PC-3 (cell line): ENCODE results near the gene SETBP1. TPM values are rescaled to one million over a fixed set of nuclear protein-coding genes. Genes with fewer than 3 reads are reported as not detected.

Source experiments
- ATAC-seq: fragments of 200-7000 bp; cut with Tn5 transposase; 2 replicates; pipeline ENCODE4 v1.9.1; 2020; ENCODE audit warnings: mild to moderate bottlenecking, moderate library complexity
- BruUV-seq: library from RNA; stranded (reverse); fragments of 400-500 nt; replicated peaks from 2 replicates; lab custom pipeline; 2021; lab: Mats Ljungman, UMichigan
- CTCF ChIA-PET: fragments of 300-600 bp; sonication (Branson Sonifier 250); formaldehyde crosslinking; loops from one replicate; lab custom pipeline; 2022; ENCODE audit warnings: antibody characterized with exemption; lab: Charles Lee
- POLR2A ChIA-PET: fragments of 300-600 bp; sonication (Branson Sonifier 250); formaldehyde crosslinking; loops from one replicate; lab custom pipeline; 2022; ENCODE audit warnings: antibody characterized with exemption; ENCODE audit not compliant: unreplicated experiment; lab: Charles Lee
- DNase-seq: peaks from one replicate; pipeline ENCODE4 v3.0.0-alpha.2; 2015
- H2AFZ ChIP-seq: fragments of 300-600 bp; sonication (generic); 2 replicates; pipeline ENCODE4 v1.6.0; 2016; ENCODE audit warnings: antibody characterized with exemption, low read length
- H3F3A ChIP-seq: fragments of 300-600 bp; sonication (generic); one replicate; pipeline ENCODE4 v1.6.0; 2017; ENCODE audit warnings: antibody characterized with exemption, low read length, control low read depth, mild to moderate bottlenecking; ENCODE audit not compliant: unreplicated experiment
- H3K27ac ChIP-seq: fragments of 300-600 bp; sonication (generic); 2 replicates; pipeline ENCODE4 v1.5.1; 2016; ENCODE audit warnings: mild to moderate bottlenecking, low read length
- H3K27me3 ChIP-seq: fragments of 300-600 bp; sonication (generic); 2 replicates; pipeline ENCODE4 v1.6.1; 2016; ENCODE audit warnings: low read length, mixed read lengths
- H3K36me3 ChIP-seq: fragments of 300-600 bp; sonication (generic); 2 replicates; pipeline ENCODE4 v1.6.1; 2016; ENCODE audit warnings: low read depth, mixed run types, low read length, mixed read lengths
- H3K4me1 ChIP-seq: fragments of 300-600 bp; sonication (generic); 2 replicates; pipeline ENCODE4 v1.5.1; 2016; ENCODE audit warnings: low read length; ENCODE audit not compliant: insufficient read depth
- H3K4me2 ChIP-seq: fragments of 300-600 bp; sonication (generic); 2 replicates; pipeline ENCODE4 v1.6.0; 2016; ENCODE audit warnings: low read length
- H3K4me3 ChIP-seq: fragments of 300-600 bp; sonication (generic); 2 replicates; pipeline ENCODE4 v1.5.1; 2016; ENCODE audit warnings: mild to moderate bottlenecking, low read length, mixed read lengths
- H3K79me2 ChIP-seq: fragments of 300-600 bp; sonication (generic); 2 replicates; pipeline ENCODE4 v1.6.1; 2017; ENCODE audit warnings: low read length, mixed read lengths
- H3K9ac ChIP-seq: fragments of 300-600 bp; sonication (generic); 2 replicates; pipeline ENCODE4 v1.6.0; 2016; ENCODE audit warnings: mild to moderate bottlenecking, low read length
- H3K9me2 ChIP-seq: fragments of 300-600 bp; sonication (generic); replicated peaks from 2 replicates; pipeline ENCODE4 v1.6.1; 2016; ENCODE audit warnings: mixed run types, low read length, mixed read lengths
- H3K9me3 ChIP-seq: fragments of 300-600 bp; sonication (generic); 2 replicates; pipeline ENCODE4 v1.6.1; 2016; ENCODE audit warnings: low read length, mixed read lengths
- H4K20me1 ChIP-seq: fragments of 300-600 bp; sonication (generic); 2 replicates; pipeline ENCODE4 v1.6.1; 2016; ENCODE audit warnings: low read length, mixed read lengths
- CTCF ChIP-seq: fragments of 300-600 bp; sonication (generic); conservative IDR thresholded peaks from 2 replicates; pipeline ENCODE4 v1.5.1; 2017; ENCODE audit warnings: antibody characterized with exemption, low read depth, mild to moderate bottlenecking, low read length
- EZH2 ChIP-seq: fragments of 300-600 bp; sonication (generic); IDR thresholded peaks from one replicate; pipeline ENCODE4 v1.6.1; 2017; ENCODE audit warnings: antibody characterized with exemption, mild to moderate bottlenecking, low read length; ENCODE audit not compliant: unreplicated experiment
- EZH2phosphoT487 ChIP-seq: fragments of 300-600 bp; sonication (generic); IDR thresholded peaks from 2 replicates; pipeline ENCODE4 v1.6.1; 2018; ENCODE audit warnings: mild to moderate bottlenecking, antibody characterized with exemption, low read length, borderline replicate concordance
- intact Hi-C: fragments of 100-400 bp; cut with micrococcal nuclease; formaldehyde crosslinking; loops from 2 replicates; pipeline ENCODE4 v1.9.0; 2023
- total RNA-seq: library from RNA; depleted of rRNA; stranded (reverse); fragments of >200 nt; gene quantifications from 2 replicates; pipeline ENCODE4 v1.2.3, GENCODE V29; 2014

Gene SETBP1
- total RNA-seq, 1 experiment from 2014 or later = 2.3 TPM

GRCh38 chr18:44723411-44723810 lies 42.7 kb downstream of the SETBP1 start:
- H3K9me2 ChIP-seq = no peaks in the 10 kb centered on the region
- H3F3A ChIP-seq = no peaks in the 10 kb centered on the region
- DNase-seq = no peak
- no peaks in the 10 kb centered on the region for H3K36me3 ChIP-seq
- H3K27me3 ChIP-seq = no peaks in the 10 kb centered on the region
- BruUV-seq = no TSS peak
- ChIA-PET CTCF (no interaction called here), POLR2A (no interaction called here)
- no peak overlapping the region for H3K4me3 ChIP-seq
- ATAC-seq = no peak
- H4K20me1 ChIP-seq = no peaks in the 10 kb centered on the region
- TF ChIP-seq EZH2 (no peak), CTCF (no peak), EZH2phosphoT487 (no peak)
- no peak overlapping the region for H3K4me2 ChIP-seq
- no peak overlapping the region for H2AFZ ChIP-seq
- intact Hi-C loops = no loop called here
- no peaks in the 10 kb centered on the region for H3K79me2 ChIP-seq
- no peak overlapping the region for H3K9ac ChIP-seq
- H3K9me3 ChIP-seq = no peaks in the 10 kb centered on the region
- no peak overlapping the region for H3K27ac ChIP-seq
- peaks cover 11% of the 10 kb centered on the region for H3K4me1 ChIP-seq

- peaks cover 11% of the 10 kb centered on the region for H3K4me1 ChIP-seq
- H4K20me1 ChIP-seq = no peaks in the 10 kb centered on the region
- no peak overlapping the region for H3K4me2 ChIP-seq
- intact Hi-C loops = no loop called here
- no peak for DNase-seq
- TF ChIP-seq CTCF (no peak), EZH2 (no peak), EZH2phosphoT487 (no peak)
- H3K9me3 ChIP-seq = no peaks in the 10 kb centered on the region
- H3F3A ChIP-seq = no peaks in the 10 kb centered on the region
- no peak overlapping the region for H2AFZ ChIP-seq
- ChIA-PET POLR2A (no interaction called here), CTCF (no interaction called here)
- no peaks in the 10 kb centered on the region for H3K36me3 ChIP-seq
- no peak overlapping the region for H3K4me3 ChIP-seq
- no peak overlapping the region for H3K9ac ChIP-seq
- no peaks in the 10 kb centered on the region for H3K79me2 ChIP-seq
- no peaks in the 10 kb centered on the region for H3K9me2 ChIP-seq
- H3K27me3 ChIP-seq = no peaks in the 10 kb centered on the region
- no peak for ATAC-seq
- H3K27ac ChIP-seq = no peak overlapping the region
- BruUV-seq = no TSS peak
Measured at GRCh38 chr18:44724105-44724778, 43.6 kb downstream of the SETBP1 start.

- Histone ChIP-seq H3K4me3 (peak overlapping the region; percentile 32; the same call in 1 of the 2 replicates), H3K9me3 (no peaks in the 10 kb centered on the region), H3F3A (no peaks in the 10 kb centered on the region), H2AFZ (no peak overlapping the region), H3K36me3 (no peaks in the 10 kb centered on the region), H3K9me2 (no peaks in the 10 kb centered on the region), H3K27me3 (no peaks in the 10 kb centered on the region), H4K20me1 (no peaks in the 10 kb centered on the region), H3K27ac (no peak overlapping the region), H3K4me1 (peaks cover 11% of the 10 kb centered on the region), H3K9ac (no peak overlapping the region), H3K79me2 (no peaks in the 10 kb centered on the region), H3K4me2 (peak overlapping the region; percentile 53)
- no peak for TF ChIP-seq EZH2
- TF ChIP-seq EZH2phosphoT487 = no peak
- no peak for TF ChIP-seq CTCF
- ChIA-PET POLR2A (no interaction called here), CTCF (no interaction called here)
- ATAC-seq (peak; percentile 88), DNase-seq (peak; percentile 21)
- intact Hi-C loops = no loop called here
- BruUV-seq = no TSS peak
Measured at GRCh38 chr18:44725300-44726058, 44.8 kb downstream of the SETBP1 start.
